GM10266 (cell line): ENCODE results near the gene KNDC1.
"Not testable (repeated sequence)": the region's sequence is repeated elsewhere in the genome, so short reads cannot be mapped to it uniquely, and the experiment has no call there.

Source experiments
- DNase-seq: peaks from one replicate; pipeline ENCODE4 v3.0.0; 2012; ENCODE audit errors: extremely low spot score
- TF ChIP-seq, protein P1 (sequence below): IDR thresholded peaks from 2 replicates; pipeline ENCODE4 v1.5.1; 2012; ENCODE audit warnings: mild to moderate bottlenecking, low read depth; ENCODE audit not compliant: control insufficient read depth, insufficient read depth; ENCODE audit errors: missing control alignments

The KNDC1 gene

DNA sequence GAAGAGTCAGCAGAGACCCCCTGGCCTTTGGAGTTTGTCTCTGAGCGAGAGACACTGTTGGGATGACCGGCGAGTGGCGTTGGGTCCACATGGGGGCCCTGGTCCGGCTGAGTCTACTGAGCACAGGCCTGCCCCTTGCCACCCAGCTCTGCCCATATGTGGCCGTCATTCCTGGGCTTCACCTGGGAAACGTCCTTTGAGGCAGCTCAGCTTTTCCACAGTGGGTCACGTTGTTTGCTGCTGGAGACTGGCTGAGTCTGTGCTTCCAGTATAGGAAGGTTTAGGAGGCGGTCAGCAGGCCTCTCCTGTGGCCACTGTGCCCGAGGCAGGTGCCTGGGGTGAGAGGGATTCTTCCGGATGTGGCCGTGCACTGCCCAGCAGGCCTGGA, 99.6 kb downstream of the KNDC1 start:
- no peak for DNase-seq
- TF ChIP-seq, protein P1, sequence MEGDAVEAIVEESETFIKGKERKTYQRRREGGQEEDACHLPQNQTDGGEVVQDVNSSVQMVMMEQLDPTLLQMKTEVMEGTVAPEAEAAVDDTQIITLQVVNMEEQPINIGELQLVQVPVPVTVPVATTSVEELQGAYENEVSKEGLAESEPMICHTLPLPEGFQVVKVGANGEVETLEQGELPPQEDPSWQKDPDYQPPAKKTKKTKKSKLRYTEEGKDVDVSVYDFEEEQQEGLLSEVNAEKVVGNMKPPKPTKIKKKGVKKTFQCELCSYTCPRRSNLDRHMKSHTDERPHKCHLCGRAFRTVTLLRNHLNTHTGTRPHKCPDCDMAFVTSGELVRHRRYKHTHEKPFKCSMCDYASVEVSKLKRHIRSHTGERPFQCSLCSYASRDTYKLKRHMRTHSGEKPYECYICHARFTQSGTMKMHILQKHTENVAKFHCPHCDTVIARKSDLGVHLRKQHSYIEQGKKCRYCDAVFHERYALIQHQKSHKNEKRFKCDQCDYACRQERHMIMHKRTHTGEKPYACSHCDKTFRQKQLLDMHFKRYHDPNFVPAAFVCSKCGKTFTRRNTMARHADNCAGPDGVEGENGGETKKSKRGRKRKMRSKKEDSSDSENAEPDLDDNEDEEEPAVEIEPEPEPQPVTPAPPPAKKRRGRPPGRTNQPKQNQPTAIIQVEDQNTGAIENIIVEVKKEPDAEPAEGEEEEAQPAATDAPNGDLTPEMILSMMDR: no peak

DNA sequence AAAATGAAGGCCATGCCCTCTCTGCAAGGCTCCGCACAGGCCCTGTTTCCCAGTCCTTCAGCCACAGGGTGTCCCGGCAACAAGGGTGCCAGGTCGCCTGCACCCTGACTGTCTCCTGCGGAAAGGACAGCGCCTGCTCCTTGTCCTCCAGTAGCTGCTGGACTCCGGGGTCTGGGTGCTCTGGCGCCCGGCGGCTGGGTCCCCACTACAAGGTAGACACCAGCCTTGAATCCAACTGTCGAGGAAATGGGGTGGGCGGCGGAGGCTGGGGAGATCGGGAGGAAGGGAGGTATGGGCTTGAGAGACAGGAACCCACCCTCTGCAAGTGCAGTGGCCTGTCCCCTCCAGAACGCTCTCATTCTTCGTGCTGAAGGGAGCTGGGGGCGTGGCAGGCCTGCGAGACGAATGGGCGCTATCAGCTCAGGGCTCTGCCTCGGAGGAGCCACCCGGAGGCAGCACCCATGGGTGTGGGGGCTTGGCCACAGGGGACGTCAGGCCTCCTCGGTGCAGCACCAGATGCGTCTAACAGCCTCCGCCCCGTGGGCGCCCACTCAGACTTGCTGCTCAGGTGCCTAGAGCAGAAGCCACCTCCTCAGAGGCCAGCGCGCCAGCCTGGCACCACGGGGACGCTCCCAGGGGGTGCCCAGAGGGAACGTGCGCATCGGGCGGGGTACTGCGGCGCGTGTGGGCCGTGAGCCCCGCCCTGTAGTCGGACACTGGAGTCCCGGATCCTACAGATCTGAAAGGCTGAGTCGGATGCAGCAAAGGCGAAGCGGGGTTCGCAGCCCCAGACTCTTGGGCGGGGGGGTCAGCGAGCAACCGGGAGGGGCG, 101.1 kb downstream of the KNDC1 start:
- DNase-seq: peak; percentile 83
- TF ChIP-seq, protein P1: no peak

DNA sequence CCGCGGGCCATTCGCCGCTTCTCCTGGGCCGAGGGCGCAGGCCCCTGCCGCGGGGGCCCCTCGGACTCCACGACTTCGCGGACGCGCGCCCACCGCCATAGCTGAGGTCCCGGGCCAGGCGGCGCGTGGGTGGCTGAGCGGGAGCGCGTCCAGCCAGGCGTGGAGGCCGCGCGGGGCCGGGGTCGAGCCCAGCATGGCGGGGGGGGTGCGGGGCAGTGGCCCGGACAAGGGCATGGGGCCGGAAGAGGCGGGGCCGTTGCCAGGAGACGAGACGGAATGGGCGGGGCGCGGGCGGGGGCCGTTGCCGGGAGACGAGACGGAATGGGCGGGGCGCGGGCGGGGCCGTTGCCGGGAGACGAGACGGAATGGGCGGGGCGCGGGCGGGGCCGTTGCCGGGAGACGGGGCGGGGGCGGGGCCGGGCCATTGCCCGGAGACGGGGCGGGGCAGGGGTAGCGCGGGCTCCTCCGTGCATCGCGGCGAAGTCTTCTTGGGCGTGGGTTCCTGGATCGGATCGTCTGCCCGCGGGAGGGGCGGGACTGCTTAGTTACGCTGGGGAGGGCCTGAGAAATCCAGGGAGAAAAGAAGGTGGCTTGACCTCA, 101.8 kb downstream of the KNDC1 start:
- TF ChIP-seq, protein P1: no peak
- DNase-seq: peak; percentile 98

DNA sequence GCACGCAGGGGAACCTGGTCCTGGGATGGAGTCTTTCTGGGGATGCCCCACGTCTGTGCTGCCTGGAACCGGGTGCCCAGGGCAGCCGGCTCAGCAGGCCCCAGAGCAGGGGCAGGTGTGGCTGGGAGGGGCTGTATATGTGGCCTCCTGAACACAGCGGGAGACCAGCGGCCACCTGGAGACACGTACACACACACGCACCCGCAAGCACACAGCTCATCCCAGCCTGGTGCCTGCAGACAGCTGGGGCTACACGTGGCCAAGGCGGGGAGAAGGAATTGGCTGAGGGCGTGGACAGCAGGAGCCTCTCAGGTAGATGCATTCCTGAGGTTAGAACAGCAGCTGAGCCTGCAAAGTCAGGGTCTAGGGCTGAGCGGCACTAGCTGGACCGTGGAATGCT, 102.7 kb downstream of the KNDC1 start:
- TF ChIP-seq, protein P1: no peak
- no peak for DNase-seq

DNA sequence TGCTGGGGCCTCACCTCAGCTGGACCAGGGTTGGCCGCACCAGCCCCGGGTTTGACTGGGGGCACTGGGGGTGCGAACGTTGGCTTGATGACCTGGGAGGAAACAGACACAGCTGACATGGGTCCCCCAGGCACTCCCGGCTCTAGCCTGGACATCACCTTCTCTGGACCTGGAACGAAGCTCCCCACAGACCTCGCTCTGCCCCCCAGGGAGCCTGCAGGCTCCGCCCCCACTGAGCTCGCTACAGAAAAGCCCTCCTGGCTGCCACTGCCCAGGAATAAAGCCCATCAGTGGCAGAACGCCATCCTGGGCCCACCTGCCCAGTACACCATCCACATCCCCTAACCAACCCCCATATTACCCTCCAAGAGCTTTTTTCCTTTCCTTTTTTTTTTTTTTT, 103.7 kb downstream of the KNDC1 start:
- TF ChIP-seq, protein P1: no peak
- no peak for DNase-seq

DNA sequence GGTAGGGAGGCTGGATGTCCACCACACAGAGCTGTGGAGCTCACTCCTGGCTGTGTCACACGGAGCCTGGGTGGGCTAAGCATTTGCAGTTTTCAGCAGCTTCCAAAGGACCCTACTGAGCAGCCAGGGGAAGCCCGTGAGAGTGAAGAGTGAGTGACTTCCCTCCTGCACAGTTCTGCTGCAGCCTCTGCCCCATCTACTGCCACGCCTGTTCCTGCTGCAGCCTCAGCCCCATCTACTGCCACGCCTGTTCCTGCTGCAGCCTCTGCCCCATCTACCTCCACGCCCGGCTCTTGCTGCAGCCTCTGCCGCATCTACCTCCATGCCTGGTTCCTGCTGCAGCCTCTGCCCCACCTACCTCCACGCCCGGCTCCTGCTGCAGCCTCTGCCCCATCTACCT, 104.4 kb downstream of the KNDC1 start:
- no peak for DNase-seq

DNA sequence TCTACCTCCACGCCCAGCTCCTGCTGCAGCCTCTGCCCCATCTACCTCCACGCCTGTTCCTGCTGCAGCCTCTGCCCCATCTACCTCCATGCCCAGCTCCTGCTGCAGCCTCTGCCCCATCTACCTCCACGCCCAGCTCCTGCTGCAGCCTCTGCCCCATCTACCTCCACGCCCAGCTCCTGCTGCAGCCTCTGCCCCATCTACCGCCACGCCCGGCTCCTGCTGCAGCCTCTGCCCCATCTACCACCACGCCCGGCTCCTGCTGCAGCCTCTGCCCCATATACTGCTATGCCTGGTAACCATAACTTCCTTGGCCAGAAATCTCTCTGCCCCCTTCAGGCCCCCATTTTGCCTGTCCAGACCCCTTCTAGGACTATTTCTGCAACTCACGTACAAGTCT, 105.0 kb downstream of the KNDC1 start:
- DNase-seq: not testable (repeated sequence)

More for the DNA sequence above, 104.4 kb downstream of the KNDC1 start:
- TF ChIP-seq, protein P1: no peak
